ENCODE data around the gene ZNF263.

Gene ZNF263

DNA sequence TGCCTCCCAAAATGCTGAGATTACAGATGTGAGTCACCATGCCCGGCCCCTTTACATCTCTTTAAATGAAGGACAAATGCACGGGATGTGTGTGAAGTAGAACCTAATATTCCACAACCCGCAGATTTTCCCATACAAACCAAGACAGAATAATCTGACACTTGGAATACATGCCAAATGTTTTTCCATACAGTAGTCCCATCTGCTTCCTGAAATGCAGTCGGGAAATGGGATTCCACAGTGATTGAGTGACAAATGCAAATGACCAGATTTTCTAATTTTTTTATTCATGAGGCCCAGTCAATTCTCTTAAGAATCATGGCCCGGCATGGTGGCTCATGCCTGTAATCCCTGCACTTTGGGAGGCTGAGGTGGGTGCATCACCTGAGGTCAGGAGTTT lies 41.5 kb upstream of the ZNF263 start:
- H3K9ac ChIP-seq: no peak overlapping the region
- no peaks in the 10 kb centered on the region for H3K79me2 ChIP-seq (ENCODE audit: insufficient read depth, low read depth)
- H3K4me1 ChIP-seq (ENCODE audit: low read depth, poor library complexity, severe bottlenecking): no peaks in the 10 kb centered on the region
- H3K4me2 ChIP-seq: no peak overlapping the region
- no peaks in the 10 kb centered on the region; the same call in 1 of the 2 replicates for H3K27me3 ChIP-seq (ENCODE audit: insufficient read depth, low read depth)
- TF ChIP-seq, protein P1, sequence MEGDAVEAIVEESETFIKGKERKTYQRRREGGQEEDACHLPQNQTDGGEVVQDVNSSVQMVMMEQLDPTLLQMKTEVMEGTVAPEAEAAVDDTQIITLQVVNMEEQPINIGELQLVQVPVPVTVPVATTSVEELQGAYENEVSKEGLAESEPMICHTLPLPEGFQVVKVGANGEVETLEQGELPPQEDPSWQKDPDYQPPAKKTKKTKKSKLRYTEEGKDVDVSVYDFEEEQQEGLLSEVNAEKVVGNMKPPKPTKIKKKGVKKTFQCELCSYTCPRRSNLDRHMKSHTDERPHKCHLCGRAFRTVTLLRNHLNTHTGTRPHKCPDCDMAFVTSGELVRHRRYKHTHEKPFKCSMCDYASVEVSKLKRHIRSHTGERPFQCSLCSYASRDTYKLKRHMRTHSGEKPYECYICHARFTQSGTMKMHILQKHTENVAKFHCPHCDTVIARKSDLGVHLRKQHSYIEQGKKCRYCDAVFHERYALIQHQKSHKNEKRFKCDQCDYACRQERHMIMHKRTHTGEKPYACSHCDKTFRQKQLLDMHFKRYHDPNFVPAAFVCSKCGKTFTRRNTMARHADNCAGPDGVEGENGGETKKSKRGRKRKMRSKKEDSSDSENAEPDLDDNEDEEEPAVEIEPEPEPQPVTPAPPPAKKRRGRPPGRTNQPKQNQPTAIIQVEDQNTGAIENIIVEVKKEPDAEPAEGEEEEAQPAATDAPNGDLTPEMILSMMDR (conservative IDR thresholded peaks at IDR 0.05; ENCODE audit: low read depth, low read length): no peak
- no peaks in the 10 kb centered on the region for H4K20me1 ChIP-seq (ENCODE audit: insufficient read depth)
- no peak overlapping the region for H2AFZ ChIP-seq (ENCODE audit: low read depth)
- no peak overlapping the region for H3K4me3 ChIP-seq (IDR thresholded peaks at IDR 0.05; ENCODE audit: insufficient read depth, low read depth, low read length)
- H3K36me3 ChIP-seq (ENCODE audit: insufficient read depth): no peaks in the 10 kb centered on the region
- no peak overlapping the region for H3K27ac ChIP-seq

DNA sequence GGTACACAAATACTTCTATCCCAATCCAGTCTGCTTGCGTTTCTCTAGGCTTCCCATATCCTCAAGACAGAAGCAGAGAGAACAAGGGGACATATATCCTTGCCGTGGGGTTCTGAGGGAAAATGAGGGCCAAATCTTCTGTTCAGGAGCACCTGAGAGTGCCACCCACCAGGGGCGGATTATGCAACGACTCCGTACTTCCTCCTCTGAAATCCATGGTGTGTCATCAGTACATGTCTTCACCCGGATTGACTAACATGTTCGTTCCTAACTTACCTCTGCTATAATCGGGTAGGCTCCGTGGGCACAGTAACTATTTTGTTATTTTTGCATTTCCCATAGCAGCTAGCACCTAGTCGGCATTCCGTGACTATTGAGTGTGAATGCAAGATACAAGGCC lies 40.6 kb upstream of the ZNF263 start:
- Histone ChIP-seq H2AFZ (ENCODE audit: low read depth) (no peak overlapping the region), H3K9ac (no peak overlapping the region), H3K27ac (no peak overlapping the region), H3K36me3 (ENCODE audit: insufficient read depth) (no peaks in the 10 kb centered on the region), H3K4me1 (ENCODE audit: low read depth, poor library complexity, severe bottlenecking) (no peaks in the 10 kb centered on the region), H3K27me3 (ENCODE audit: insufficient read depth, low read depth) (no peaks in the 10 kb centered on the region; the same call in 1 of the 2 replicates), H3K4me2 (no peak overlapping the region), H3K79me2 (ENCODE audit: insufficient read depth, low read depth) (no peaks in the 10 kb centered on the region), H3K4me3 (IDR thresholded peaks at IDR 0.05; ENCODE audit: insufficient read depth, low read depth, low read length) (no peak overlapping the region), H4K20me1 (ENCODE audit: insufficient read depth) (no peaks in the 10 kb centered on the region)
- TF ChIP-seq, protein P1 (conservative IDR thresholded peaks at IDR 0.05; ENCODE audit: low read depth, low read length): no peak

DNA sequence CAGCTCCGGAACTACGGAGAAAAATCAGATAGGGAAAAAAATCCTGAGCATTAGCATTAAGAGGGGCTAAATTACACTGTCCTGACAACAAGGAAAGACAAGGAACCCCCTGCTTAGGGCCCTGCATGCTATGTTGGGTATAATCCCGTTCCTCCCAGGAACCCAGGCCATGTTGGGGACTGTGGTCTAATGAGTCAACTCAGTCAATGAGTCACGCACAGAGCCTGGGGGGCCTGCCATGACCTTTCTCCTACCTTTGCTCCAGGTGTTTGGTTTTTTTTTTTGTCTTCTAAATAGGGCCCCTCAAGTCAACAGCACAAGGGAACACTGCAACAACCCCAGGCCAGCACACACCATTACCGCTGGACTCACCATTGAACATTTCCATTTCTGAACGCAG lies 39.4 kb upstream of the ZNF263 start:
- Histone ChIP-seq H3K27me3 (ENCODE audit: insufficient read depth, low read depth) (no peaks in the 10 kb centered on the region; the same call in 1 of the 2 replicates), H4K20me1 (ENCODE audit: insufficient read depth) (no peaks in the 10 kb centered on the region), H3K79me2 (ENCODE audit: insufficient read depth, low read depth) (no peaks in the 10 kb centered on the region), H3K27ac (no peak overlapping the region), H3K4me2 (no peak overlapping the region), H3K36me3 (ENCODE audit: insufficient read depth) (no peaks in the 10 kb centered on the region), H3K9ac (no peak overlapping the region), H3K4me1 (ENCODE audit: low read depth, poor library complexity, severe bottlenecking) (no peaks in the 10 kb centered on the region), H2AFZ (ENCODE audit: low read depth) (no peak overlapping the region), H3K4me3 (IDR thresholded peaks at IDR 0.05; ENCODE audit: insufficient read depth, low read depth, low read length) (no peak overlapping the region)
- TF ChIP-seq, protein P1 (conservative IDR thresholded peaks at IDR 0.05; ENCODE audit: low read depth, low read length): no peak

DNA sequence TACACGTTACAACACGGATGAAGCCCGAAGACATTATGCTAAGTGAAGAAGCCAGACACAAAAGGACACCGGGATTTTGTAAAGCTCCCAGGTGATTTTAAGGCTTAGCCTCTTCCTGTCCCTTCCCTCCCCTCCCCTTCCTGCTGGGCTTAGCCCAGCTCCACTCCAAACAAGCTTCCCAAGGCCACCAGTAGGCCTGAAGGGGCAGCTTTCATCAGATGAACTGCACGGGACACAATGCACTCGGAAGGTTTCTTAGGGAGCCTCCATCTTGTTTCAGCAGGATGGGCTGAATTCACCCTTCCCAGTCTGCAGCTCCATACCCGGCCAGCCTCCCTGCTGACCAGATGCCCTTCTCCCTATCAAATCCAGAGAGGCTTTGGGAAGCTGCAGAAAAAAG lies 37.3 kb upstream of the ZNF263 start:
- TF ChIP-seq, protein P1 (conservative IDR thresholded peaks at IDR 0.05; ENCODE audit: low read depth, low read length): no peak
- Histone ChIP-seq H3K36me3 (ENCODE audit: insufficient read depth) (no peaks in the 10 kb centered on the region), H2AFZ (ENCODE audit: low read depth) (no peak overlapping the region), H3K4me2 (no peak overlapping the region), H3K27ac (no peak overlapping the region), H3K4me1 (ENCODE audit: low read depth, poor library complexity, severe bottlenecking) (no peaks in the 10 kb centered on the region), H4K20me1 (ENCODE audit: insufficient read depth) (no peaks in the 10 kb centered on the region), H3K9ac (no peak overlapping the region), H3K79me2 (ENCODE audit: insufficient read depth, low read depth) (no peaks in the 10 kb centered on the region), H3K4me3 (IDR thresholded peaks at IDR 0.05; ENCODE audit: insufficient read depth, low read depth, low read length) (no peak overlapping the region), H3K27me3 (ENCODE audit: insufficient read depth, low read depth) (no peaks in the 10 kb centered on the region; the same call in 1 of the 2 replicates)
